ENCODE data around the gene SEC16A.

SEC16A gene

DNA sequence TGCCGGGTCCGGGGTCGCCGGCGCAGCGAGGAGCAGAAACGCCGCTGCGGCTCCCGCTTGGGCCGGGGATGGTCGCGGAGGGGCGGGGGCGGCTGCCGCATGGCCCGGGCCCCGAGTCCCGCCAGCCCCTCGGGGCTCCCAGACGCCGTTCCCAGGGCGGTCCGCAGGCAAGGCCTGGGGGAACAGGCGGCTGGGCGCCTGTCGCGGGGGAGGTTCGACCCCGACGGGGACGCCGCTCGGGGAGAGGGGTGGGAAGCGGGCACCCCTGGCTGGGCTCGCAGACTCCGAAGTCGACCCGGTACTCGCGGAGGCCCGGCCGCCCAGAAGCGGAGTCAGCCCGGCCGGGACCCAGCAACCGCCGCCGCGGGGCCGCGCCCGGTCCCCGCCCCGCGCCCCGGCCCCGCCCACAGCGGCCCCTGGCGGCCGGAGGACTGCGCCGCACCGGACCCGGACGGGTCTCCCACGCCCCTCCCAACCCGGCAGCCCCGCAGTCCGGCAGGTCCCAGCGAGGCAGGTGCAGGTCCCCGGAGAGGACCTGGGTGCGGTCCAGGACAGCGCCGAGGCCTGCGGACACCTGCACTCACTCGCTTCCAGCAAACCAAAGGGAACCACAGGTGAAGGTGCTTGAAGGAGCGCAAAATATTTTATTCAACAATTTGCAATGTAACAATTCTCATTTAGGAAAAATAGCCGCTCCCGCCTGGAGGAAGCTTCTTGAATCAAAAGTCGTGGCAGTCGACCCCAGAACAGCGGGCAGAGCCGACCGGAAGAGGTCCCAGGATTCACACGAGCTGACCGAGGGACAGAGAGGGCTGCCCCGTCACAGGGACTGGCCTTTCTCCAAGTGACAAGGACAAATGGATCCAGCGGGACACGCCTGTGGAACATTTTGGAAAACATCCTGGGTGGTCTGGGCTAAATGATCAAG is 43.1 kb downstream of the SEC16A start, which contains the start of gene INPP5E:
Gene INPP5E (minus strand): TSS at position 365 of the 928 bp plus-strand sequence. CDS start 426 bp downstream, outside the sequence.
- TF ChIP-seq TAF1 (IDR thresholded peaks at IDR 0.05; ENCODE audit: borderline replicate concordance, insufficient read depth, low read length) (no peak), SIN3A (IDR thresholded peaks at IDR 0.05; ENCODE audit: borderline replicate concordance, insufficient read depth, low read length) (no peak; the same call in 1 of the 2 replicates), FOXP2 (optimal IDR thresholded peaks at IDR 0.05; ENCODE audit: borderline replicate concordance, extremely low read depth, extremely low read length, insufficient read depth) (no peak), POLR2AphosphoS5 (IDR thresholded peaks at IDR 0.05; ENCODE audit: low read depth, low read length) (no peak; the same call in none of the 2 replicates)
- TF ChIP-seq, protein P1, sequence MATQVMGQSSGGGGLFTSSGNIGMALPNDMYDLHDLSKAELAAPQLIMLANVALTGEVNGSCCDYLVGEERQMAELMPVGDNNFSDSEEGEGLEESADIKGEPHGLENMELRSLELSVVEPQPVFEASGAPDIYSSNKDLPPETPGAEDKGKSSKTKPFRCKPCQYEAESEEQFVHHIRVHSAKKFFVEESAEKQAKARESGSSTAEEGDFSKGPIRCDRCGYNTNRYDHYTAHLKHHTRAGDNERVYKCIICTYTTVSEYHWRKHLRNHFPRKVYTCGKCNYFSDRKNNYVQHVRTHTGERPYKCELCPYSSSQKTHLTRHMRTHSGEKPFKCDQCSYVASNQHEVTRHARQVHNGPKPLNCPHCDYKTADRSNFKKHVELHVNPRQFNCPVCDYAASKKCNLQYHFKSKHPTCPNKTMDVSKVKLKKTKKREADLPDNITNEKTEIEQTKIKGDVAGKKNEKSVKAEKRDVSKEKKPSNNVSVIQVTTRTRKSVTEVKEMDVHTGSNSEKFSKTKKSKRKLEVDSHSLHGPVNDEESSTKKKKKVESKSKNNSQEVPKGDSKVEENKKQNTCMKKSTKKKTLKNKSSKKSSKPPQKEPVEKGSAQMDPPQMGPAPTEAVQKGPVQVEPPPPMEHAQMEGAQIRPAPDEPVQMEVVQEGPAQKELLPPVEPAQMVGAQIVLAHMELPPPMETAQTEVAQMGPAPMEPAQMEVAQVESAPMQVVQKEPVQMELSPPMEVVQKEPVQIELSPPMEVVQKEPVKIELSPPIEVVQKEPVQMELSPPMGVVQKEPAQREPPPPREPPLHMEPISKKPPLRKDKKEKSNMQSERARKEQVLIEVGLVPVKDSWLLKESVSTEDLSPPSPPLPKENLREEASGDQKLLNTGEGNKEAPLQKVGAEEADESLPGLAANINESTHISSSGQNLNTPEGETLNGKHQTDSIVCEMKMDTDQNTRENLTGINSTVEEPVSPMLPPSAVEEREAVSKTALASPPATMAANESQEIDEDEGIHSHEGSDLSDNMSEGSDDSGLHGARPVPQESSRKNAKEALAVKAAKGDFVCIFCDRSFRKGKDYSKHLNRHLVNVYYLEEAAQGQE (IDR thresholded peaks at IDR 0.05; ENCODE audit: insufficient read depth in 1 of 2, low read depth in 2 of 2, low read length in 2 of 2): no peak

DNA sequence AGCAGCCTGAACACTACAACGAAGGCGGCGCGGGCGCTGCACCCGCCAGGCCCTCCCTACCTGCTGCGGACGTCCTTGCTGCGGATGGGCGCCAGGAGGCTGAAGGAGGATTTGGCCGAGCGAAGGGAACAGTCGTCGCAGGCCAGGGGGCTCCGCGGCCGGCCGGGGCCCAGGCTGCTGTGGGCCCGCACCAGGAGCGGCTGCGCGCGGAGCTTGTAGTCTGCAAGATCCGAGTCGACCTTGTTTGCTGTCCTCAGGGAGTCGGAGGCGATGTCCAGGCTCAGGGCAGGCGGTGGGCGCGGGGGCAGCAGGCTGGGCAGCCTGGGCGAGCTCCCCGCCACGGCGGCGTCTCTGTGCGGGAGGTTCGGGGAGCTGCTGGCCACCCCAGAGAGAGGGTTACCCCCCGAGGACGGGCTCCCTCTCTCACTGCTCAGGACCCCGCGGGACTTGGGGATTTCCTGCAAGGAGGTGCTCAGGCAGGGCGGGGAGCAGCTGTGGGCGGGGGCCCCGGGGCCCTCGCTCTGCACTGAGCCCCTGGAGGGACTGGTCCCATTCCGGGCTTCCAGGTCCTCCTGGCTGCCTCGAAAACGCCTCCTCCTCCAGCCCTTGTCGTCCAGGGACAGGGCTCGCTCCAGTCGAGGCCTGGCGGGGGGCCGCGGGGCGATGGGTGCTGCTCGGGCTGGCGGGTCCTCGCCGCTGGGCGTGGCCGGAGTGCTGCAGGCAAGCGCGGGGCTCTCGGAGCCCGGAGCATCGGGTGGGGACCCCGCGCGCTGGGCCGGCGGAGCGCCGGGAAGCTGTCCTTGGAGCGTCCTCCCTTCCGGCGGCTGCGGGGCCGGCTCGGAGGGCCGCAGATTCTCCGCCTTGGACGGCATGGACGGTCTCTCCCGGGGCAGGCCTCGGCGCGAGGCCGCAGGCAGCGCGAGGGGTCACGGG is 44.0 kb downstream of the SEC16A start:
- TF ChIP-seq SIN3A (IDR thresholded peaks at IDR 0.05; ENCODE audit: borderline replicate concordance, insufficient read depth, low read length) (no peak), TAF1 (IDR thresholded peaks at IDR 0.05; ENCODE audit: borderline replicate concordance, insufficient read depth, low read length) (no peak), FOXP2 (optimal IDR thresholded peaks at IDR 0.05; ENCODE audit: borderline replicate concordance, extremely low read depth, extremely low read length, insufficient read depth) (no peak), POLR2AphosphoS5 (IDR thresholded peaks at IDR 0.05; ENCODE audit: low read depth, low read length) (no peak)
- TF ChIP-seq, protein P1 (IDR thresholded peaks at IDR 0.05; ENCODE audit: insufficient read depth in 1 of 2, low read depth in 2 of 2, low read length in 2 of 2): no peak

DNA sequence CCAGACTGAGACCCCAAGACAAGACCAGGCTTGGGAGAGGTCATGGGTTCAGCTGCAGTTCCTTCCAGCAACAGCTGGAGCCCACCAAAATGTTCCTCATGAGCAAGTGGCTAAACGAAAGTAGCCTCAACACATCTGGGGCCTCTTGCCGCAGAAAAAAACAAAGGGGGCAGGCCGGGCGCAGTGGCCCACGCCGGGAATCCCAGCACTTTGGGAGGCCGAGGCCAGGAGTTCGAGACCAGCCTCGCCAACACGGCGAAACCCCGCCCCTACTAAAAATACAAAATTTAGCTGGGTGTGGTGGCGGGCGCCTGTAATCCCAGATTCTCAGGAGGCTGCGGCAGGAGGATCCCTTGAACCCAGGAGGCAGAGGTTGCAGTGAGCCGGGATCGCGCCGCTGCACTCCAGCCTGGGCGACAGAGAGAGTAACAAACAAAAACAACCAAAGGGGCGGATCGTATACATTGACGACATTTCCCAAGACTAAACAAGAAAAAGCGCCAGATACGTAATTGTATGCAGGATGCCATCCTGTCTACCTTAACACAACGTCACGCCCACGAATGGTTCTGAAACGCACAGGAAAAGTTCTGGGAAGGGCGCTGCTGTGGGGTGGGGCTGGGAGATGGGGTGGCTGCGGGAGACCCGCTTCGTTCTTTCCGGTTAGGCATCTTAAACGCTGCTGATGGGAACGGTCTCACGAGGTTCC is 44.8 kb downstream of the SEC16A start:
- TF ChIP-seq, protein P1 (IDR thresholded peaks at IDR 0.05; ENCODE audit: insufficient read depth in 1 of 2, low read depth in 2 of 2, low read length in 2 of 2): no peak
- TF ChIP-seq TAF1 (IDR thresholded peaks at IDR 0.05; ENCODE audit: borderline replicate concordance, insufficient read depth, low read length): no peak
- TF ChIP-seq FOXP2 (optimal IDR thresholded peaks at IDR 0.05; ENCODE audit: borderline replicate concordance, extremely low read depth, extremely low read length, insufficient read depth): no peak
- no peak for TF ChIP-seq POLR2AphosphoS5 (IDR thresholded peaks at IDR 0.05; ENCODE audit: low read depth, low read length)
- no peak for TF ChIP-seq SIN3A (IDR thresholded peaks at IDR 0.05; ENCODE audit: borderline replicate concordance, insufficient read depth, low read length)

DNA sequence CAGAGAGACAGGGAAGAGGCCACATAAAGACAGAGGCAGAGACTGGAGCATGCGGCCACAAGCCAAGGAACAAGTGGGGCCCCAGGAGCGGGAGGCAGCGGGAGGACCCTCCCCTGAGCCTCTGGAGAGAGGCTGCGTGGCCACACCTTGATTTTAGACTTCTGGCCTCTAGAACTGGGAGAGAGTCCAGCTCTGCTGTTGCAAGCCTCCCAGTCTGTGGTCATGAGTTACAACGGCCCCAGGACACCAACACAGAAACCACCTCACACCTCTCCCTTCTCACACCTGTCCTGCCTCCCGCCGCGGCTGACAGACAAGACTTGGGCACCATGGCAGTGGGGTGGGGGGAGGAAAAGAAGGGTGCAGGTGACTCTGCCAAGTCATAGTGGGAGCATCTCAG is 45.4 kb downstream of the SEC16A start:
- TF ChIP-seq TAF1 (IDR thresholded peaks at IDR 0.05; ENCODE audit: borderline replicate concordance, insufficient read depth, low read length) (no peak), SIN3A (IDR thresholded peaks at IDR 0.05; ENCODE audit: borderline replicate concordance, insufficient read depth, low read length) (no peak), POLR2AphosphoS5 (IDR thresholded peaks at IDR 0.05; ENCODE audit: low read depth, low read length) (no peak), FOXP2 (optimal IDR thresholded peaks at IDR 0.05; ENCODE audit: borderline replicate concordance, extremely low read depth, extremely low read length, insufficient read depth) (no peak)
- TF ChIP-seq, protein P1 (IDR thresholded peaks at IDR 0.05; ENCODE audit: insufficient read depth in 1 of 2, low read depth in 2 of 2, low read length in 2 of 2): no peak

All from PFSK-1 (cell line).